Liver (tissue), 3 donors: ENCODE data around the gene IL23A.

Experiments
- ATF3 ChIP-seq: IDR thresholded peaks from 2 replicates; pipeline ENCODE4 v1.6.1; 2016; ENCODE audit warnings: antibody characterized with exemption
- CTCF ChIP-seq: fragments of 150-350 bp; IDR thresholded peaks from 2 replicates; pipeline ENCODE4 v1.5.1; 2017; ENCODE audit warnings: improper control_type of control experiment, low read depth, low read length; ENCODE audit not compliant: missing input control
- GABPA ChIP-seq, 2 donors: IDR thresholded peaks in 1 of 2; conservative IDR thresholded peaks in 1 of 2; 2 replicates each; pipeline ENCODE4 v1.6.1; 2016; ENCODE audit warnings: antibody characterized with exemption in 2 of 2, mild to moderate bottlenecking in 1 of 2, moderate library complexity in 1 of 2
- HNF4A ChIP-seq, 2 donors: conservative IDR thresholded peaks; 2 replicates each; pipeline ENCODE4 v1.6.1; 2016; ENCODE audit warnings: antibody characterized with exemption in 2 of 2, mild to moderate bottlenecking in 2 of 2
- MAX ChIP-seq: IDR thresholded peaks from 2 replicates; pipeline ENCODE4 v1.6.1; 2016; ENCODE audit warnings: antibody characterized with exemption
- RAD21 ChIP-seq, 2 donors: IDR thresholded peaks; 2 replicates each; pipeline ENCODE4 v1.6.1; 2016; ENCODE audit warnings: antibody characterized with exemption in 2 of 2, mild to moderate bottlenecking in 2 of 2
- SP1 ChIP-seq: IDR thresholded peaks from 2 replicates; pipeline ENCODE4 v1.6.1; 2018; ENCODE audit warnings: antibody characterized with exemption, mild to moderate bottlenecking
- YY1 ChIP-seq: IDR thresholded peaks from 2 replicates; pipeline ENCODE4 v1.6.1; 2016; ENCODE audit warnings: antibody characterized with exemption, mild to moderate bottlenecking
- ZBTB33 ChIP-seq: IDR thresholded peaks from 2 replicates; pipeline ENCODE4 v1.6.1; 2016; ENCODE audit warnings: antibody characterized with exemption
- donor health status: healthy.
- donor health status: healthy.

GRCh38 chr12:56336361-56337167 is 2.1 kb upstream of the IL23A start:
- TF ChIP-seq SP1 (no peak), RAD21 (IDR thresholded peaks at IDR 0.05) (no peak), CTCF (no peak), MAX (no peak), ZBTB33 (no peak), HNF4A (conservative IDR thresholded peaks at IDR 0.05) (no peak), GABPA (IDR thresholded peaks at IDR 0.05 in 1 of 2, conservative IDR thresholded peaks at IDR 0.05 in 1 of 2) (no peak), YY1 (no peak), ATF3 (no peak)
